ENCODE measurements around the gene GSN. TPM values are rescaled to one million over a fixed set of nuclear protein-coding genes. Genes with fewer than 3 reads are reported as not detected.

GSN gene
- total and polyA plus RNA-seq, 4 donors = 18.8 to 402 (median 51.6) TPM

GRCh38 chr9:121326901-121327613, 59.1 kb downstream of the GSN start:
- Histone ChIP-seq H3K9ac (ENCODE audit: low read depth in 1 of 2, low read length in 2 of 2) (no peak overlapping the region), H3K4me1 (ENCODE audit: control insufficient read depth in 4 of 4, insufficient read depth in 4 of 4, low read length in 3 of 4) (peaks cover 7 to 27% (median 15%) of the 10 kb centered on the region in 4 donors), H3K27me3 (ENCODE audit: control insufficient read depth in 4 of 4, insufficient read depth in 4 of 4, low read length in 3 of 4) (no peaks in the 10 kb centered on the region), H3K27ac (ENCODE audit: low read depth in 1 of 2, low read length in 2 of 2) (peak overlapping the region; percentile 27 to 44), H3K9me3 (ENCODE audit: control insufficient read depth in 4 of 4, low read length in 3 of 4) (no peaks in the 10 kb centered on the region), H3K36me3 (ENCODE audit: control insufficient read depth in 4 of 4, insufficient read depth in 3 of 4, low read depth in 1 of 4, low read length in 3 of 4) (peaks cover 5 to 25% (median 7%) of the 10 kb centered on the region in 4 donors), H3K4me3 (ENCODE audit: low read depth in 1 of 3, low read length in 3 of 3) (no peak overlapping the region)
- 88% methylated on average over 11 of the region's 11 CpGs for WGBS
- no peak for TF ChIP-seq EGR1 (IDR thresholded peaks at IDR 0.05; ENCODE audit: low read depth in 2 of 2)
- TF ChIP-seq TAF1 (conservative IDR thresholded peaks at IDR 0.05) = no peak
- no peak for TF ChIP-seq GABPA (IDR thresholded peaks at IDR 0.05 in 1 of 2, conservative IDR thresholded peaks at IDR 0.05 in 1 of 2)
- peak; percentile 83 to 87 for TF ChIP-seq HNF4A (conservative IDR thresholded peaks at IDR 0.05)
- TF ChIP-seq NR2F2 (IDR thresholded peaks at IDR 0.05) = no peak
- TF ChIP-seq RAD21 (IDR thresholded peaks at IDR 0.05) = no peak
- peak; percentile 69 for TF ChIP-seq ATF3 (IDR thresholded peaks at IDR 0.05)
- TF ChIP-seq HNF4G (IDR thresholded peaks at IDR 0.05) = peak; percentile 48
- TF ChIP-seq, protein P1, sequence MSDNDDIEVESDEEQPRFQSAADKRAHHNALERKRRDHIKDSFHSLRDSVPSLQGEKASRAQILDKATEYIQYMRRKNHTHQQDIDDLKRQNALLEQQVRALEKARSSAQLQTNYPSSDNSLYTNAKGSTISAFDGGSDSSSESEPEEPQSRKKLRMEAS (IDR thresholded peaks at IDR 0.05) = no peak
- no peak for TF ChIP-seq REST (IDR thresholded peaks at IDR 0.05)
- TF ChIP-seq JUND (IDR thresholded peaks at IDR 0.05) = peak; percentile 83 to 88
- no peak for TF ChIP-seq CTCF (IDR thresholded peaks at IDR 0.05; ENCODE audit: low read depth, low read length, missing input control)
- no peak for TF ChIP-seq FOXA2 (IDR thresholded peaks at IDR 0.05)
- TF ChIP-seq SP1 (IDR thresholded peaks at IDR 0.05) = no peak
- no peak for TF ChIP-seq FOXA1 (IDR thresholded peaks at IDR 0.05)
- peak; percentile 64 to 72 for TF ChIP-seq RXRA (IDR thresholded peaks at IDR 0.05)
- TF ChIP-seq ZBTB33 (IDR thresholded peaks at IDR 0.05) = no peak
- no peak for TF ChIP-seq YY1 (IDR thresholded peaks at IDR 0.05)
- DNase-seq (ENCODE audit: low spot score) = no peak
